Measurements from ENCODE around the gene ACAP2. TPM values are rescaled to one million over a fixed set of nuclear protein-coding genes. Genes with fewer than 3 reads are reported as not detected.

ACAP2 gene
- total and polyA plus RNA-seq, 3 donors from 2014 or later: 31.6 to 78.2 (median 72.3) TPM

DNA sequence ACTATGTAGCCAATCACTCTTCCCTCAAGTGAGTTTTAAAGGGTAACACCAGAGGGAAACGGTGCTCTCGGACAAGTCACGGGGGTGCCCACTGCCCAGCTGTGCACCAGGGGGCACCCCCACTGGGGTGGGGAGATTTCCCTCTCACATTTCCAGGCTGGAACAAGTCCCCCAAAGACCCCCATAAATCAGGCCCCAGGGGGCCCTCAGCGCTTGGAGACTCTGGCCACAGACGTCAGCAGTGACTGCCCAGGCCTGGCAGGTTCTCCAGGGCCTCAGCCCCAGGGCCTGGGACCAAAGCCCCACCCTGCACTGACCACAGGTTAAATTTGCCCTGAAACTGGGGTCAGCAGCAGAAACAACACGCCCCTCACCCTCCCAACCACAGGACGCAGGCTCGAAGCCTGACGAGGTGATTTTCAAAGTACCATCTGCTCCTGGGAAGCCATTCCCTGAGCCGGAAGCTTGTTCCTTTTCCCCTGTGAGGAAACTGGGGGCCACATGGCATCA is 188.8 kb downstream of the ACAP2 start:
- Histone ChIP-seq H3K4me3 (no peak overlapping the region), H3K27me3 (no peaks in the 10 kb centered on the region), H3K9me3 (no peaks in the 10 kb centered on the region), H3K4me1 (peaks cover 6% of the 10 kb centered on the region), H3K36me3 (ENCODE audit: low read depth, missing control alignments) (no peaks in the 10 kb centered on the region), H3K27ac (no peak overlapping the region)
- TF ChIP-seq POLR2A (IDR thresholded peaks at IDR 0.05) (no peak), CTCF (IDR thresholded peaks at IDR 0.05) (no peak)
- intact Hi-C loops (cut with DNase I; ENCODE audit: low total_unique reads): loop anchor here (10.0 kb wide), 1 partner anchor 139 kb away; no protein-coding TSS in a partner anchor
- DNase-seq: no peak
- WGBS, 2 donors: 93 to 100% methylated on average over 5 to 10 of the region's 10 CpGs

DNA sequence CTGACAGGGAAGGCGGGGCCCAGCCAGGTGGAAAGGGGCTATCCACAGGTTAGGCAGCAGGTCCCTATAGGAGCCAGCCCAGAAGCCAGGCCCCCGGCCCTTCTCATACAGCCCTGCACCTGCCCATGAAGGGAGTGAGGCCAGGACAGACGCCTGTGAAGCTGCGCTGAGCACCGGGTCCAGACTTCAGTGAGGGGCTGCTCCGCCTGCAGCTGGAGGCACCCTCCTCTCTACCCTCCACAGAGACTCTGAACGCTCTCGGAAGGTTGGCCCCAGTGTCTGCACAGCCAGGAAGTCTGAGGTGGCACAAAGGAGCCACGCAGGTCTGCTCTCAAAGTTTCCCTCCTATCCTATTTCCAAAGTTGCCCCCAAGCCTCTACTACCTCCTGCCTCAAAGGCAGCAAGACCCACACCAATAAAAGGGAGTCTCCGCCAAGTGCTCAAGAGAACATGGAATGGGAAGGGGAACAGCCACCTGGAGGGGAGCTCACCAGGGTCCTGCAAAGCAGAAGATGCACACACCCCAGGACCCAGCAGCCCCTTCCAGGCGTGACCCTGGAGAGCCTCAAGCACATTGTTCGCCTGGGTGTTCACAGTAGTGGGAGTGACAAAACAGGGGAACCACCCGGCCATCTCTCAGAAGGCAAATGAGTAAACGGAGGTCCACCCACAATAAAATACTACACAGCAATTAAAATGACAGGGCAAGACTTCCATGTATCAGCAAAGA is 191.3 kb downstream of the ACAP2 start:
- no peaks in the 10 kb centered on the region for H3K4me1 ChIP-seq
- no peaks in the 10 kb centered on the region for H3K27me3 ChIP-seq
- H3K9me3 ChIP-seq: no peaks in the 10 kb centered on the region
- DNase-seq: no peak
- intact Hi-C loops (cut with DNase I; ENCODE audit: low total_unique reads): loop anchor here (10.0 kb wide), 1 partner anchor 137 kb away; no protein-coding TSS in a partner anchor
- no peak overlapping the region for H3K27ac ChIP-seq
- 93 to 97% methylated on average over 10 to 14 of the region's 14 CpGs for WGBS, 2 donors
- TF ChIP-seq CTCF (IDR thresholded peaks at IDR 0.05): no peak
- no peak for TF ChIP-seq POLR2A (IDR thresholded peaks at IDR 0.05)
- H3K4me3 ChIP-seq: no peak overlapping the region
- H3K36me3 ChIP-seq (ENCODE audit: low read depth, missing control alignments): no peaks in the 10 kb centered on the region

DNA sequence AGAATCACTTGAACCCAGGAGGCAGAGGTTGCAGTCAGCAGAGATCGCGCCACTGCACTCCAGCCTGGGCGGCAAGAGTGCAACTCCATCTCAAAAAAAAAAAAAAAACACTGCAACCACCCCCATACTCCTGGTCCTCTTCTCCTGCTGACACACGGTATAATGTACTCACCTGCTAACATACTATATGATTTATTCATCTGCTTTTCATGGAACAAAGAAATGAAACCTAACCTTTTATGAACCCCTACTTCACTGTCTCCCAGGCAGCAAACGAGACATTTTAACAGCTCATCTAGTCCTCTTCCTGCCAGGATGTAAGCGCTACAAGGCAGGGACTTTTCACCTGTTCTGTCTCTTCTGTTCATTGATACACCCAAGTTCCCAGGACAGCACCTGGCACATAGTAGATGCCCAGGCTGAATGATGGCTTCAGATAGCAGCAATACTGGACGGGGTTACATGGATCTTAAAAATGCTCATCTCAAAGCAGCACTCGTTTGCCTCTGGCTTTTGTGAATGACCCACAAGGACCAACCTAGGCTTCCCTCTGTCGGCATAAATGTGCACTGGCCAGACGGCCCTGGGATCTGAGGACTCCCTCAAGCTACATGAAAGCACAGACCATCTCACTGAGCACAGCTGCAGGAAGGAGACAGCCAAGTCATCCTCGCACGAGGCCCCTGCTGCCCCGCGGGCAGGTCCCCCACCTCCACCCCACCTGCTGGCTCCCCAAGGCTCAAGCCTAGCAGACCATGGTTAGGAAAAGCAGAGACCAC is 192.2 kb downstream of the ACAP2 start:
- no peaks in the 10 kb centered on the region for H3K27me3 ChIP-seq
- no peaks in the 10 kb centered on the region for H3K36me3 ChIP-seq (ENCODE audit: low read depth, missing control alignments)
- H3K4me3 ChIP-seq: no peak overlapping the region
- no peak for TF ChIP-seq POLR2A (IDR thresholded peaks at IDR 0.05)
- peak in 2 of 3 experiments; percentile 20 to 49 for TF ChIP-seq CTCF (IDR thresholded peaks at IDR 0.05)
- no peaks in the 10 kb centered on the region for H3K4me1 ChIP-seq
- H3K27ac ChIP-seq: no peak overlapping the region
- intact Hi-C loops (cut with DNase I; ENCODE audit: low total_unique reads): loop anchor here (10.0 kb wide), 1 partner anchor 136 kb away; no protein-coding TSS in a partner anchor
- peak; percentile 73 for DNase-seq
- WGBS, 2 donors: 56 to 76% methylated on average over 14 of the region's 14 CpGs
- H3K9me3 ChIP-seq: no peaks in the 10 kb centered on the region

GRCh38 chr3:195249858-195250464 is 192.9 kb downstream of the ACAP2 start:
- Histone ChIP-seq H3K4me1 (no peaks in the 10 kb centered on the region), H3K36me3 (ENCODE audit: low read depth, missing control alignments) (no peaks in the 10 kb centered on the region), H3K27me3 (no peaks in the 10 kb centered on the region), H3K4me3 (no peak overlapping the region), H3K9me3 (no peaks in the 10 kb centered on the region), H3K27ac (no peak overlapping the region)
- intact Hi-C loops (cut with DNase I; ENCODE audit: low total_unique reads): loop anchor here (10.0 kb wide), 1 partner anchor 135 kb away; no protein-coding TSS in a partner anchor
- 93 to 95% methylated on average over 10 to 11 of the region's 11 CpGs for WGBS, 2 donors
- peak; percentile 5 for DNase-seq
- TF ChIP-seq CTCF (IDR thresholded peaks at IDR 0.05): no peak
- no peak for TF ChIP-seq POLR2A (IDR thresholded peaks at IDR 0.05)

Measured in testis (tissue), 3 donors.